ENCODE data around the gene PLET1.
A peak's percentile ranks its signal among the peaks of the same experiment; 100 is the strongest.

DNA sequence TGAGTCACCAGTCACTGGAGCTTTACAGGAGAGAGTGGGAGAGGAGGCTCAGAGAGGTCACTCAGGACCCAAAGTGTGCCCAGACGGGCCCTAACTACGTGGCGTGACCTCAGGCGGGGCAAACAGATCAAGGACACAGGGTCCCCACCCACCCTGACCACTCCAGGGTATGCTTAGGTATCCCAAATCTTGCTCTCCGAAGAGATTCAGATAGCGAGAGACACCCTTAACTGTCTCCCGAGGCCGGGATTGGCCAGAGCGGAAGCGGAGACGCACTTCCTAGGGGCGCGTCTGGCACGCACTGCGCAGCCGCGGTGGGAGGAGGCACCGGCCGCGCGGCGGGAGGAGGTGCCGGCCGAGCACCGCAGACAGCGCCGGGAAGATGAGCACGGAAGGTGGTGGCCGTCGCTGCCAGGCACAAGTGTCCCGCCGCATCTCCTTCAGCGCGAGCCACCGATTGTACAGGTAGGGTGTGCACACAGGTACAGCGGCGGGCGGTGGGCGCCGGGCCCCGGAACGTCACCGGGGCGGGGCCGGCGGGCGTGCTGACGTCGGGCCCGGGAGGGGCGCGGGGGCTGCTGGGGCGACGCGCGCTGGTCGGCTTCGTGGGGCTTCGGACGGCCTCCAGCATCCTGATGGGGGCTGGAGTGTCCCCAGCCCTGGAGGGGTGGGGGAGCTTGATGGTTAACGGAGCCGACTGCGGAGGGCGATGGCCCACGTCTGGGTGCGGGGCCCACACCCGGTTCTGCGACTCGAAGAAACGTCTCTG is 34.4 kb downstream of the PLET1 start, which contains the start of gene PTS:
- TF ChIP-seq, protein P1, sequence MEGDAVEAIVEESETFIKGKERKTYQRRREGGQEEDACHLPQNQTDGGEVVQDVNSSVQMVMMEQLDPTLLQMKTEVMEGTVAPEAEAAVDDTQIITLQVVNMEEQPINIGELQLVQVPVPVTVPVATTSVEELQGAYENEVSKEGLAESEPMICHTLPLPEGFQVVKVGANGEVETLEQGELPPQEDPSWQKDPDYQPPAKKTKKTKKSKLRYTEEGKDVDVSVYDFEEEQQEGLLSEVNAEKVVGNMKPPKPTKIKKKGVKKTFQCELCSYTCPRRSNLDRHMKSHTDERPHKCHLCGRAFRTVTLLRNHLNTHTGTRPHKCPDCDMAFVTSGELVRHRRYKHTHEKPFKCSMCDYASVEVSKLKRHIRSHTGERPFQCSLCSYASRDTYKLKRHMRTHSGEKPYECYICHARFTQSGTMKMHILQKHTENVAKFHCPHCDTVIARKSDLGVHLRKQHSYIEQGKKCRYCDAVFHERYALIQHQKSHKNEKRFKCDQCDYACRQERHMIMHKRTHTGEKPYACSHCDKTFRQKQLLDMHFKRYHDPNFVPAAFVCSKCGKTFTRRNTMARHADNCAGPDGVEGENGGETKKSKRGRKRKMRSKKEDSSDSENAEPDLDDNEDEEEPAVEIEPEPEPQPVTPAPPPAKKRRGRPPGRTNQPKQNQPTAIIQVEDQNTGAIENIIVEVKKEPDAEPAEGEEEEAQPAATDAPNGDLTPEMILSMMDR (IDR thresholded peaks at IDR 0.05): no peak
- peak; percentile 93 to 94 for TF ChIP-seq POLR2A (IDR thresholded peaks at IDR 0.05)

All from adrenal gland (tissue), 5 donors.